GM19043 (cell line): ENCODE measurements around the gene MEI4.
"Not testable (repeated sequence)": the region's sequence is repeated elsewhere in the genome, so short reads cannot be mapped to it uniquely, and the experiment has no call there.

Experiments used
- ATAC-seq: cut with Tn5 transposase; IDR thresholded peaks from one replicate; pipeline ENCODE4 v1.9.1; 2021; ENCODE audit warnings: low read depth; ENCODE audit not compliant: unreplicated experiment

The MEI4 gene

DNA sequence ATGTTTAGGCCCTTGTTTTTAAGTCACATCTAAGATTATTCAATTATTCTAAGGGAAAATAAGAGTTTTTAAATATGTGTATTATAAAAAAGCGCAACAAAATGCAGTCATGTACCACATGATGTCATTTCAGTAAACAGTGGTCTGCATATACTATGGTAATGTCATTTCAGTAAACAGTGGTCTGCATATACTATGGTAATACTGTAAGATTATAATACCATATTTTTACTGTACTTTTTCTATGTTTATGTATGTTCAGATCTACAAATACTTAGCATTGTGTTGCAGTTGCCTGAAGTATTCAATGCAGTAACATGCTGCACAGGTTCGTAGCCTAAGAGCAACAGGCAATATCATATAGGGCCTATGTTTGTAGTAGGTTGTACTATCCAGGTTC is 21.4 kb downstream of the MEI4 start:
- no peak for ATAC-seq

DNA sequence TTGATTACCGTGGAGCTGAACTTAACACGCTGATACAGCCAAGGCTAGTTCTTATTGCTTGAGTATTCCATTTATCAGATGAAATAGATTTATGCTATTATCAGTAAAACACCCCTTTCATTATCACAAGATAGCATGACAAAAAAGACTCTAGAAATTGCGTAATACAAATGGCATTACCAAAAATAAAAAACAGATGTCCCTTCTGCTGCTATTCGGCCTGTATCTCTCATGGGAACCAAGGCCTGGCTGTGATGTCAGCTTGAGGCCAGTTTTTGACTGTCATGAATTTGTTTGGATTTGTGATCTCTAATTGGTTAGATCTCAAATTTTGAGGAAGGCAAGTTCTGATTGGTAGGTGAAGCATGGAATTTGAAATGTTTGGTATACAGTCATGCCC is 25.2 kb downstream of the MEI4 start:
- ATAC-seq = no peak

DNA sequence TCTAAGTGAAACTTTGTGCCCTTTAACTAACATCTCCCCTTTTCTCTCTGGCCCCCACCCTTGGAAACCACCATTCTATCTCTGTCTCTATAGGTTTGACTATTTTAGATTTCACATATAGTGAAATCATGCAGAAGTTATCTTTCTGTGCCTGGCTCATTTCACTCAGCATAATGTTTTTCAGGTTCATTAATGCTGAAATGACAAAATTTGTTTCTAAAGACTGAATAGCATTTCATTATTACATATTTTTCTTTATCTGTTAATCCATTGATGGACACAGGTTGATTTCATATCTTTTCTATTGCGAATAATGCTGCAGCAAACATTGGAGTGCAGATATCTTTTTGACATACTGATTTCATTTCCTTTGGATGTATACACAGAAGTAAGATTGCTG is 30.7 kb downstream of the MEI4 start:
- ATAC-seq = no peak

DNA sequence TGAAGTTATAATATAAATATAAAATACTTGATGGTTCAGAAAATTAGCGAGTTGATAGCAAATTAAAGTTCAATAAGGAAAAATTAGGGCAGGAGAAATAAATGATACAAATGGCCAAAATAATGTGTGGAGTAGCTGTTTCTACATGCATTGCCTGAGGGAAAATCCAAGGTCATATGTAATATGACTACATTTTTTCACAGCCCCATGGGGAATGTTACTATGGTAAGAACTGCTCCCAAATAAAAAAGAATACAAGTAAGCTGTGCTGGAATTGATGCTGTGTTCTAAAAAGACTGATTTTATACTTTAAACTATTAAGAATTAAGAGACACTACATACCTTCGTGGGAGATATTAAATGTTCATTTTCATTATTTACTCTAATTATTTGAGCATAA is 34.1 kb downstream of the MEI4 start:
- no peak for ATAC-seq

DNA sequence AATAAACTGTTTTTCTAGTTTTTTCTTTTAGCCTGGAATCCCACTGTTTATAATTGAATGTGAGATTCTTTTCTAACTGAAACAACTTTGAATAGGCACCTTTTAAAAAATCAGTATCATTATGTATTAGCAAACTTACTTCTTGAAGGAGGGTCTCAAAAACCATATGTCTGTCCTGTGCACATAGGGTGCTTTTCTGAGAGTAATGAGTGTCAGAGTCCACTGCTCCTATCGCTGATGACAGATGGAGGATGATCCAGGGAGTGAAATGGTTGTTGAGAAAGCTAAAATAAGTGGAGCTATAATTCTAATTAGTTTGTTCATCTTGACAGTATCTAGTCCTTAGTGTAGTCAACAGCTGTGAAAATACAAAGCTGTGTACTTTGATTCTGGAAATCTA is 35.8 kb downstream of the MEI4 start:
- no peak for ATAC-seq

DNA sequence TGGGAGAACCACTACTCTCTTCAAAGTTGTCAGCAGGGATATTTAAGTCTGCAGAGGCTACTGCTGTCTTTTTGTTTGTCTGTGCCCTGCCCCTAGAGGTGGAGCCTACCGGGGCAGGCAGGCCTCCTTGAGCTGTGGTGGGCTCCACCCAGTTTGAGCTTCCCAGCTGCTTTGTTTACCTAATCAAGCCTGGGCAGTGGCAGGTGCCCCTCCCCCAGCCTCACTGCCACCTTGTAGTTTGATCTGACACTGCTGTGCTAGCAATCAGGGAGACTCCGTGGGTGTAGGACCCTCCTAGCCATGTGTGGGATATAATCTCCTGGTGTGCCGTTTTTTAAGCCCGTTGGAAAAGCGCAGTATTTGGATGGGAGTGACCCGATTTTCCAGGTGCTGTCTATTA is 47.3 kb downstream of the MEI4 start:
- not testable (repeated sequence) for ATAC-seq

DNA sequence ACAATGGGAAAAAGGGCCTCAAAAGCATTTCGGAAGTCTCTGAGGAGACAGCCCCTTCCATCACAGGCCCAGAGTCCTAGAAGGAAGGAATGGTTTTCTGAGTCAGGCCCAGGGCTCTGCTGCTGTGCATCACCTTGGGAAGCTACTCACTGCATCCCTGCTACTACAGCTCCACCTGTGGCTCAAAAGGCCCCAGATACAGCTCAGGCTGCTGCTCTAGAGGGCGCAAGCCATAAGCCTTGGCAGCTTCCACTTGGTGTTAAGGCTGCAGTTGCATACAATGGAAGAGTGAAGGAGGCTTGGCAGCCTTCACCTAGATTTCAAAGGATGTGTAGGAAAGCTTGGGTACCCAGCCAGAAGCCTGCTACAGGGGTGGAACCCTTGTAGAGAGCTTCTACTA is 54.8 kb downstream of the MEI4 start:
- ATAC-seq = no peak

DNA sequence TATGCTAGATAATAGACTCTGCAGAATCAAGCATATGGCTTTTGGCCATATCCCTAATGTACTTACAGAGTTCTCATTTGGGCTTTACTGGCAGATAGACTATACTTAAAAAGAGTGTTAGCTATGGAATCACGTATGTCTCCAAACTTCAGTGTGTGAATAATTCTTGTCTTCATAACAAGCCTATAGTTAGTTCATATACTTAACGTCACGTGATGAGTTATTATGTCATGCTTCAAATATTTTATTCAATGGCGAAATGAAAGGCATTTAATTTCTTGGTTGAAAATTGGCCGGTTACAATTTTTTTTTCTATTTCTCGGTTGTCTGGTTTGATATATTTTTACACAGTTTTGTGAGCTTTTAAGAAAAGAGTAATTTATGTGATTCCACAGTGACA is 62.7 kb downstream of the MEI4 start:
- no peak for ATAC-seq

DNA sequence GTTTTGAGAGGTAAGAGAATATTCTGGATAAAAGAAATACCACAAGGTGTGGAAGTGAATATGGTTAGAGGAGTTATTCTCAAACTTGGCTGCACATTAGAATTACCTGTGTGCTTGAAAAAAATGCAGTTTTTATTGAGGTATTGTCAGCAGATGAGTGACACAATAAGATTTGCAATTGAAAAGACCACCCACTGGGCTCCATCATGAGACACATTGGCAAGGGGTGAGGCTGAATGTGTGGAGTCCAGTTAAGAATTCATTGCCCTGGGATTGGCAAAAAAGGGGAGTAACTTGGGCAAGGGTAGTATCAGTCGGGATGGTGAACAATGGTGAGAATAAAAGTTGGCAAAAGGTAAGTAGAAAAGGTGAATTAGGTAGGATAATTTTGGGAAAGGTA is 63.5 kb downstream of the MEI4 start:
- ATAC-seq = no peak

DNA sequence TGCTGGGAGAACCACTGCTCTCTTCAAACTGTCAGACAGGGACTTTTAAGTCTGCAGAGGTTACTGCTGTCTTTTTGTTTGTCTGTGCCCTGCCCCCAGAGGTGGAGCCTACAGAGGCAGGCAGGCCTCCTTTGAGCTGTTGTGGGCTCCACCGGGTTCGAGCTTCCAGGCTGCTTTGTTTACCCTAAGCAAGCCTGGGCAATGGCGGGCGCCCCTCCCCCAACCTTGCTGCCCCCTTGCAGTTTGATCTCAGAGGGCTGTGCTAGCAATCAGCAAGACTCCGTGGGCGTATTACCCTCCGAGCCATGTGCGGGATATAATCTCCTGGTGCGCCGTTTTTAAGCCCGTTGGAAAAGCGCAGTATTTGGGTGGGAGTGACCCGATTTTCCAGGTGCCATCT is 83.2 kb downstream of the MEI4 start:
- ATAC-seq = not testable (repeated sequence)

DNA sequence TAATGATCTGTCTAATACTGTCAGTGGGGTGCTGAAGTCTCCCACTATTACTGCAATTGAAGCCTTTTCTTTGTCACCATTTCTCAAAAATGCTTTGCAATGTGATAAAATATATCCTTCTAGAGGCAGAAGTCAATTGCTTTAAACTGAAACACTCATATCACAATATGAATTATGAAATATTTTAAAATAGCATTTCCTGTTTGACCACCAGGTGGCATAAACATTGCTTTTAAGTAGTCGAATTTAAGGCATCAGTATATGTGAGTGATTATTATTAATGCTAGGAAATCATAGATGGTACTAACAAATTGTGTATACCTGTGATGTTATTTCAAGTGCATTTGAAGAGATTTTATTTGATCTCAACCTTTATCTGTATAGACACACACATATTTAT is 87.5 kb downstream of the MEI4 start:
- no peak for ATAC-seq

DNA sequence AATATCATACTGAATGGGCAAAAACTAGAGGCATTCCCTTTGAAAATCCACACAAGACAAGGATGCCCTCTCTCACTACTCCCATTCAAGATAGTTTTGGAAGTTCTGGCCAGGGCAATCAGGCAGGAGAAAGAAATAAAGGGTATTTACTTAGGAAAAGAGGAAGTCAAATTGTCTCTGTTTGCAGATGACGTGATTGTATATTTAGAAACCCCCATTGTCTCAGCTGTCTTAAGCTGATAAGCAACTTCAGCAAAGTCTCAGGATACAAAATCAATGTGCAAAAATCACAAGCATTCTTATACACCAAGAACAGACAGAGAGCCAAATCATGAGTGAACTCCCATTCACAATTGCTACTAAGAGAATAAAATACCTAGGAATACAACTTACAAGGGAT is 99.3 kb downstream of the MEI4 start:
- not testable (repeated sequence) for ATAC-seq

DNA sequence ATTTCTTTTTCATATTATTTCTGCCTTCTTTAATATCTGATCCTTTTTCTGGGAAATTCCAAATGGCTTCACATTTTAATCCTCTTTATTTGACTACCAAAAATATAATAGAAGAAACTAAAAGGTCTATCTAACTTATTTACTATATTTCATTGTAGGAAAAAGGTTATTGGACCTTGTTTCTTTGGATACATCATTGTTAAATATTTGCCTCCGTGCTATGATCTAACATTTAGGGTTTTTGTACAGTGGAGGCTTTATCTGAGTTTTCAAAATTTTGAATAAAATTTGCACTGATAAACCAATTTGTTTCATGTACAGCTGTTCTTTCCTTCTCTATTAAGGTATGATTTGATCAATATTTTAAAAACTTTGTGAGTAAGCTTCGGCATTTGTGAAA is 109.5 kb downstream of the MEI4 start:
- ATAC-seq = no peak

DNA sequence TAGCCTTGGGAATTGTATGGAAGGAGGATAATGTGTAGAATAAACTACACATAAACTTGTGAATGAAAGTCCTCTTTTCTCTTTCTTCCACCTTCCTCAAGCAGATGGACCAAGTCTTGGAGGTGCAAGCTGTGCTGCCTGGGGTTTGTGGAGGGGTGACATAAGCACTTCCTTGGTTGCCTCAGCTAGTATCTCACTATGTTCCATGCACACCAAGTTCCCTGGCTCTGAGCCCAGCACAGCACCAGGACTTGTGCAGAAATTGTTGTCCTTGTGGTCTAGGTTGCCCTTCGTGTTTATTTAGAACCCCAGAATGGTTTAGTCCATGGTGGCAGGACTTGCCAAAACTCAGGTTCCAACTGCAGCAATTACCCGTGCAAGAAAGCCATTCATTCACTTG is 110.3 kb downstream of the MEI4 start:
- no peak for ATAC-seq

DNA sequence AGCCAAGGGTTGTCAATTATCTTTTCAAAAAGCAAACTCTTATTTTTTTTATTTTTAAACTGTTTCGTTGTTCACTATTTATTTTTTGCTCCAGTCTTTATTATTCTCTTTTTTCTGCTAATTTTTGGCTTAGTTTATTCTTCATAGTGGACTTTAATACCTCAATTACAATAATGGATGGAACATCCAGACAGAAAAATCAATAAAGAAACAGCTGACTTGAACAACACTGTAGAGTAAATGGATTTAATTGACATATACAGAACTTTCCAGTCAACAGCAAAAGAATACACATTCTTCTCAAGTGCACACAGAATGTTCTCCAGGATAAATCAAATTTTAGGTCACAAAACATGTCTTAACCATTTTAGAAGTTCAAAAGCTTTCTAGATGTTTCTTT is 111.5 kb downstream of the MEI4 start:
- ATAC-seq = no peak

DNA sequence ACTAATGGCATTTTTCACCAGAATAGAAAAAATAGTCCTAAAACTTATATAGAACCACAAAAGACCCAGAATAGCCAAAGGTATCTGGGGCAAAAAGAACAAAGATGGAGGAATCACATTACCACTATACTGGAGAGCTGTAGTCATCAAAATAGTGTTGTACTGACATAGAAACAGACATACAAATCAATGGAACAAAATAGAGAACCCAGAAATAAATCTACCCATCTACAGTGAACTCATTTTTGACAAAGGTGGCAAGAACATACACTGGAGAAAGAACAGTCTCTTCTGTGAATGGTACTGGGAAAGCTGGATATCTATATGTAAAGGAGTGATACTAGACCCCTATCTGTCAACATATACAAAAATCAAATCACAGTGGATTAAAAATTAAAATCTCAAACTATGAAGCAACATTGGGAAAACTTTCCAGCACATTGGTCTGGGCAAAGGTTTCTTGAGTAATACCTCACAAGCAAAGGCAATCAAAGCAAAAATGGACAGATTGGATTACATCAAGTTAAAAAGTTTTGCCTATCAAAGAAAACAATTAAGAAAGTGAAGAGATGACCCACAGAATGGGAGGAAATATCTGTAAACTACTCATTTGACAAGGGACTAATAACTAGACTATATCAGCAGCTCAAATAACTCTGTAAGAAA is 120.5 kb downstream of the MEI4 start:
- no peak for ATAC-seq

DNA sequence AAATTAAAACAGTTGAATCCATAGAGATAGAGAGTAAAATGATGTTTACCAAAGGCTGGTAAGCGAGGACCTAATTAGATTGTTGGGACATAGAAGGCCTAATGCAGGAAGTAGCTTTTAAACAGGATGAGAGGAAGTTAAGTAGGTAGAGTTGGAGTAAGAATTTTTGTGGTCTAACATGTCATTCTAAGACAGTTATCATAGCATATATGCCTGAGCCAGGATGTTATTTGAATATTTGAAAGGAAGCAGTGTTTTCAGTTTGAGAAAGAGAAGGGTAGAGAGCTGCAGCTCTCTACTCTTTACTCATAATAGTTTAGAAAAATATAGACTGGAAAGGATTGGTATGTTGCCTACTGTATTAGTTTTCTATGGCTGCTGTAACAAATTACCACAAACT is 121.6 kb downstream of the MEI4 start:
- ATAC-seq = no peak

DNA sequence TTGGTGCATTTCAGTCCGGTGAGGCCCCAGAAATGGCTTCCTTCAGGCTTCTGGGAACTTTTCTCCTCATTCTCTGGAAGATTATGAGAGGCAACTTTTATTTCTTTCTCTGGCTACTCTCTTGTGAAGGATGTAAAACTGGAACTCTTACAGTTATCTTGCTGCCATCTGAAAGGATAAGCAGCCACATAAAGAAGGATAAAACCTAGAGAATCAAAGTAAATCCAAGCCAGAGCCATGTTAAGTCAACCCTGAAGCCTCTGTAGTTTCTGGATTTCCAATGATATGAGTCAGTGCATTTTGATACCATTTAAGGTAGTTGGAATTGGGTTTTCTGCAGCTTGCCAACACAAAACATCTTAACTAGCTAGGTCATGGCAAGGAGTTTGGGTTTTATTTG is 123.6 kb downstream of the MEI4 start:
- no peak for ATAC-seq

DNA sequence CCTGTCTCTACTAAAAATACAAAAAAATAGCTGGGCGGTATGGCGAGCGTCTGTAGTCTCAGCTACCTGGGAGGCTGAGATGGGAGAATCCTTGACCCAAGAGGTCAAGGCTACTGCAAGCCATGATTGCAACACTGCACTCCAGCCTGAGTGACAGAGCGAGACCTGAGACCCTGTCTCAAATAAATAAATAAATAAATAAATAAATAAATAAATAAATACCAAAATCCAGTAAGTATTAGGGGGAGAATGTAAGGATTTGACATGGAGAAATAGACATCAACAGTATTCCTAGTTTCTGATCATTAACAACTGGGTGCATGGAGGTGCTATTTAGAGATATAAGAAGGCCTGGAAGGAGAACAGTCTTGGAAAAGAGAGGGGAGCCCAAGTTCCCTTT is 125.7 kb downstream of the MEI4 start:
- no peak for ATAC-seq

DNA sequence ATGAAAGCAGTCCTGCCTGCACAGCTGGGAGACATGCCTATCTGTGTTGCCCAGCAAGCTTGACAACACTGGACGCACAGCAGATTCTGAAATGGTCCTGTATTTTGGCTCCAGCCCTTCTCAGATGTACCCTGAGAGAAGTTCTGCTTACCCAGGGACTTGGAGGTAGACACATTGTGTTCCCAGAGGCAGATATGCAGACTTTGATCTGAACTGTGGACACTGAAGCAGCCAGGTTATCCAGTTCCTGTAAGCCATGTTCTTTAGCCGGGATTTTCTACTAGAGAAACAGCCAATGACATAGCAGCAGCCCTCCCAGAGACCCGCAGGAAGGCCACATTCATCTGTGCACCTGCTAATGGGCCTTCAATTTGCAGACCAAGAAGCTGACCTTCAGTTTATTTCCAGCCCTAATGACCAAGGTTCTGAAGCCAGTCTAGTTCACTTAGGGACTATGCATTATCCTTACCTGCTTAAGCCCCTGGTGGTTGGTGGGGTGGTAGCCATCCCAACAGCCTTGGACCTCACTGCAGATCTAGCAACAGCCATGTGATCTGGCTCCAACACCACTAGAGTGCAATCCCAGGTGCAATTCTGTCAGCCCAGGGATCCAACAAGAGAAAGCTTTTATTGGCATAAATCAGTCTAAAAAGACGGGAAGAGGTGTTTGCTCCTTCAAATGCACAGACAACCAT is 134.2 kb downstream of the MEI4 start:
- no peak for ATAC-seq

DNA sequence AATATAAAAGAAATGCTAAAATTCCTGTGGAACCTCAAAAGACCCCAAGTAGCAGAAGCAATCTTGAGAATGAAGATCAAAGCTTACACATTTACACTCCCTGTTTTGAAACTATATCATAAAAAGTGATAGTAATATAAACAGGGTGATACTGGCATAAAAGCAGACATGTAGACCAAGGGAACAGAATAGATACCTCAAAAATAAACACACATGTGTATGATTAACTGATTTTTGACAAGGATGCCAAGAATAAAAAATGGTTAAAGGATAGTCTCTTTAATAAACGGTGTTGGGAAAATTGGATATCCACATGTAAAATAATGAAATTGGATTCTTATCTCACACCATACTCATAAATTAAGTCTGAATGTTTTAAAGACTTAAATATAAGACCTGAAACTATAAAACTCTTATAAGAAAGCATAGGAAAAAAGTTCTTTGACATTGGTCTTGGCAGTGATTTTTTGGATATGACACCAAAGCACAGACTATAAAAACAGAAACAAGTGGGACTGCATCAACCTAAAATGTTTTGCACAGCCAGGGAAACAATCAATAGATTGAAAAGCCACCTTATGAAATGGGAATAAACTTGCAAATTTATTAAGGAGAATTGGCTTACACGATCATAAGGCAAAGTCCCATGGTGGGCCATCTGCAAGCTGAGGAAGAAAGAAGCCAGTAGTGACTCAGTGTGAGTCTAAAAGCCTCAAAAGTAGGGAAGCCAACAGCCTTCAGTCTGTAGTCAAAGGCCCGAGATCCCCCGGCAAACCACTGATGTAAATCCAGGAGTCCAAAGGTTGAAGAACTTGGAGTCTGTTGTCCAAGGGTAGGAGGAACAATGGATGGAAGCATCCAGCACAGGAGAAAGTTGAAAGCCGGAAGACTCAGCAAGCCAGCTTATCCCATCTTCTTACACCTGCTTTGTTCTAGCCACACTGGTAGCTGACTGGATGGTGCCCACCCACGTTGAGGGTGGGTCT is 144.3 kb downstream of the MEI4 start:
- ATAC-seq = no peak
